ENCODE measurements around the gene ASB3.
"Not testable (repeated sequence)": the region's sequence is repeated elsewhere in the genome, so short reads cannot be mapped to it uniquely, and the experiment has no call there.

The ASB3 gene

GRCh38 chr2:53787614-53788289 is 999 bp upstream of the ASB3 start:
- DNase-seq (ENCODE audit: low read depth), result no peak

- DNase-seq (ENCODE audit: low read depth), result peak; percentile 2
These were observed 425 bp downstream of the ASB3 start for GRCh38 chr2:53786352-53786704.

- DNase-seq (ENCODE audit: low read depth), result no peak
These were observed 1.4 kb downstream of the ASB3 start for GRCh38 chr2:53785366-53785765.

- no peak for DNase-seq (ENCODE audit: low read depth)
These were observed 2.3 kb downstream of the ASB3 start for GRCh38 chr2:53784436-53784835.

- no peak for DNase-seq (ENCODE audit: low read depth)
These were observed 4.1 kb downstream of the ASB3 start for GRCh38 chr2:53782676-53783075.

- DNase-seq (ENCODE audit: low read depth), result no peak
These were observed 6.7 kb downstream of the ASB3 start for GRCh38 chr2:53780056-53780455.

- no peak for DNase-seq (ENCODE audit: low read depth)
These were observed 8.1 kb downstream of the ASB3 start for GRCh38 chr2:53778536-53779162.

GRCh38 chr2:53777134-53777533 is 9.6 kb downstream of the ASB3 start:
- DNase-seq (ENCODE audit: low read depth), result no peak

GRCh38 chr2:53770264-53770663 is 16.5 kb downstream of the ASB3 start:
- DNase-seq (ENCODE audit: low read depth), result no peak

GRCh38 chr2:53769318-53769945 is 17.3 kb downstream of the ASB3 start:
- DNase-seq (ENCODE audit: low read depth), result no peak

GRCh38 chr2:53768242-53768542 is 18.6 kb downstream of the ASB3 start:
- no peak for DNase-seq (ENCODE audit: low read depth)

- peak; percentile 74 for DNase-seq (ENCODE audit: low read depth)
These were observed 19.1 kb downstream of the ASB3 start, which contains the start of gene CHAC2 for GRCh38 chr2:53767405-53768241. CHAC2 (plus strand) TSS chr2:53767804; CDS start chr2:53767887, 83 bp downstream.

- DNase-seq (ENCODE audit: low read depth), result no peak
These were observed 21.0 kb downstream of the ASB3 start for GRCh38 chr2:53765767-53766166.

- DNase-seq (ENCODE audit: low read depth), result not testable (repeated sequence)
These were observed 29.5 kb downstream of the ASB3 start for GRCh38 chr2:53757206-53757605.

GRCh38 chr2:53756644-53757043 is 30.1 kb downstream of the ASB3 start:
- no peak for DNase-seq (ENCODE audit: low read depth)

GRCh38 chr2:53755121-53755520 is 31.6 kb downstream of the ASB3 start:
- DNase-seq (ENCODE audit: low read depth), result no peak

- DNase-seq (ENCODE audit: low read depth), result no peak
These were observed 33.7 kb downstream of the ASB3 start for GRCh38 chr2:53753041-53753440.

- no peak for DNase-seq (ENCODE audit: low read depth)
These were observed 34.4 kb downstream of the ASB3 start for GRCh38 chr2:53752385-53752784.

GRCh38 chr2:53751728-53752127 is 35.0 kb downstream of the ASB3 start:
- no peak for DNase-seq (ENCODE audit: low read depth)

GRCh38 chr2:53750041-53750768 is 36.5 kb downstream of the ASB3 start:
- no peak for DNase-seq (ENCODE audit: low read depth)

GRCh38 chr2:53744395-53745065 is 42.2 kb downstream of the ASB3 start:
- DNase-seq (ENCODE audit: low read depth), result no peak

Measured in T follicular helper cell (primary cell).